HG02943 (cell line): ENCODE results near the gene NUDC.

ENCODE experiments used
- ATAC-seq: cut with Tn5 transposase; IDR thresholded peaks from one replicate; pipeline ENCODE4 v1.9.1; 2021; ENCODE audit warnings: mild to moderate bottlenecking, low read depth, moderate library complexity; ENCODE audit not compliant: unreplicated experiment

NUDC gene

DNA sequence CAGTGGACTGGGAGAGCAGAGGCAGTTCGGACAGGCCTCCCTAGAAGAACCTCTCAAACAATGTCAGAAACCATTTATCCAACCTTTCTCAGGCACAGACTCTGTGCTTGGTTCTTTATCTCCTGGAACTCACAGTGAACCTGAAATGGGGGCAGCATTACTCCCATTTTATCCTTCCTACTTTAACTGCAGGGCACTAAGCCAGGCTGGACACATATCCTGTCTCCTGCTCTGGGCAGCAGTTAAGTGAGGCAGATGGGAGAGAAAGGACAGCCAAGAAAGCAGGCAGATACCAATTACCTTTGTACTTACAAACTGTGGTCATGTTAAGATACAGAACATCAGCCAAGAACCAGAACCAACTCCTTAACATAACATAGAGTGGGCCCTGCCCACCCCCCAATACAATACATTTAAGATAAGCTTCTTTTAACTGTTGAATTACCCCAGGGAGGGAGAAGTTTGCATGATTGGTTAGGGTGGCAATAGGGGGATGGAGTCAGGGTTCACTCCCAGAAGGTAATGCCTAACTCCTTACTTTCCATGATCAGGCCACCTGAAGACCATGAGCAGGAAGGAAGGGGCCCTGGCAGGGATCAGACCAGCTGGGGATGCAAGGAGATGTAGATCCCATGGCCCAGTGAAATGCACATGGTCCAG is 27.9 kb downstream of the NUDC start:
- ATAC-seq = no peak

DNA sequence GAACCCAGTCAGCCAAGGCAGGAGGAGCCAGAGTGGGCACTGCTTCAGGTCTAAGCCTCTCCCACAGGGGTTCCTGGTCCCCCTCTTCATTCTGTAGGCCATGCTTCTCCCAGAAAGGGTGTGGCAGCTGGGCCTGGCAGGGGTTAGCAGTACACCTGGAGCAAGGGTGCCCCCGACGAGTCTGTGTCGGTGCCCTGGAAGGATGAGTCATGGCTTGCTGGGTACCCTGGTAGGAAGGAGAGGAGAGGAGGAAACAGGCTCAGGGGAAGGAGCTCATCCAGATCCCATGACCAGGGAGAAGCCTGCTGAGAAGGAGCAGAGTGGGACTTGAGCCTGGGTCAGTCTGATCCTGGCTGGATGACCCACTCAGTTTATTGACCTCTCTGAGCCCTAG is 28.4 kb downstream of the NUDC start:
- no peak for ATAC-seq

- ATAC-seq = no peak
Observed at GRCh38 chr1:26950602-26951001, 29.1 kb downstream of the NUDC start.

- no peak for ATAC-seq
Observed at GRCh38 chr1:26951216-26951615, 29.7 kb downstream of the NUDC start.

- ATAC-seq = no peak
Observed at GRCh38 chr1:26951821-26952497, 30.4 kb downstream of the NUDC start.

DNA sequence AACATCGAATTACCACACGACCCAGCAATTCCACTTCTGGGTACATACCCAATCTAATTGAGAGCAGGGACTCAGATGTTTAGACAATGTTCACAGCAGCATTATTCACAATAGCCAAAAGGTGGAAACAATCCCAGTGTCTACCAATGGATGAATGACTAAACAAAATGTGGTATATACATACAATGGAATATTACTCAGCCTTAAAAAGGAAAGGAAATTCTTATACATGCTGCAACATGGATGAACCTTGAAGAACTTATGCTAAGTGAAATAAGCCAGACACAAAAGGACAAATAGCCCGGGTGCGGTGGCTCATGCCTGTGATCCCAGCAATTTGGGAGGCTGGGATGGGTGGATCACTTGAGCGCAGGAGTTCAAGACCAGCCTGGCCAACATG is 31.8 kb downstream of the NUDC start:
- no peak for ATAC-seq

GRCh38 chr1:26956321-26956720 is 34.8 kb downstream of the NUDC start:
- ATAC-seq = no peak

DNA sequence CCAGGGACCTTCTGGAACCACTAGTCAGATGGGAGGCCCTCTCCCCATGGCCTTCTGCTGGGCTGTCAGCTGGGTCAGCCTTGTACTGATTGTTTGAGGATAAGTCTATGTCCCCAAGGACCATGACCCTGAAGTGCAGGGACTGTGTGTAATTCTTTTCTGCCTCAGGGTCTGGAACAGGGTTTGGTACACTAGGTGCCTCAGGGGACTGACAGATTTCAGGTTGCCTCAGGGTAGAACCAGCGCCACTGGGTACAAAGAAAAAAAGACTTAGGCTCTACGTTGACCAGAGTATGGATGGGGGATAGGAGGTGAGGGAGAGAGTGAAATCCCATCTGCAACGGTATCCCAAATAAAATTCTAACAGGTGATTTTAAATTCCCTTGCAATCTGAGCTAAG is 35.8 kb downstream of the NUDC start:
- ATAC-seq = no peak

GRCh38 chr1:26959270-26959669 is 37.7 kb downstream of the NUDC start:
- no peak for ATAC-seq

GRCh38 chr1:26959722-26960624 is 38.4 kb downstream of the NUDC start, which contains the start of gene KDF1:
KDF1 (minus strand) TSS chr1:26960468; CDS start chr1:26952380, 8,088 bp downstream.
- ATAC-seq = no peak

DNA sequence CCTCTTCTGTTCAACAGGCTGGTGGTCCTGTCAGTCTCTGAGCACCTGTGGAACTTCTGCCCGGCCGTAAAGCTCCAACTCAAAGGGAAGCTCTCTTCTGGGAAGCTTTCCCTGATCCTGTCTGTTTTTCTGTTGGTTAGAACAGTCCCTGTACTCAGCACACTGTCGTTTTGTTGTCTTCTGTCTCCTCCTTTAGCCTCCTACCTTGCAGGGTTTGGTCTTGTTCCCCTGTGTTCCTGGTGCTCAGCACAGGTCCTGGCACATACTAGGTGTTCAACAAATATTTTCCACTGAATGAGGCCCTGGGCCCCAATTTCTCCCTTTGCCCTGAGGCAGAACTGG is 39.1 kb downstream of the NUDC start:
- ATAC-seq = no peak

GRCh38 chr1:26961826-26962225 is 40.3 kb downstream of the NUDC start:
- no peak for ATAC-seq

DNA sequence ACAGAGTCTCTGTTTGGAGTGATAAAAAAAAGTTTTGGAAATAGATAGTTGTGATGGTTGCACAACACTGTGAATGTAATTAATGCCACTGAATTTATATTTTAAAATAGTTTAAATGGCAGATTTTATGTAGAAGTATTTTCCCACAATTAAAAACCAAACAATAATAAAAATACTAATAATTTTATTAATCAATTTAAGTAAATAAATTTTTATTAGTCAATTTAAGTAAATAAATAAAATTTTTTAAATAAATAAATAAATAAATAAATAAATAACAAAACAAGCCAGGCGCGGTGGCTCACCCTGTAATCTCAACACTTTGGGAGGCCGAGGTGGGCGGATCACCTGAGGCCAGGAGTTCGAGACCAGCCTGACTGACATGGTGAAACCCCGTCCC is 43.7 kb downstream of the NUDC start:
- ATAC-seq = no peak

DNA sequence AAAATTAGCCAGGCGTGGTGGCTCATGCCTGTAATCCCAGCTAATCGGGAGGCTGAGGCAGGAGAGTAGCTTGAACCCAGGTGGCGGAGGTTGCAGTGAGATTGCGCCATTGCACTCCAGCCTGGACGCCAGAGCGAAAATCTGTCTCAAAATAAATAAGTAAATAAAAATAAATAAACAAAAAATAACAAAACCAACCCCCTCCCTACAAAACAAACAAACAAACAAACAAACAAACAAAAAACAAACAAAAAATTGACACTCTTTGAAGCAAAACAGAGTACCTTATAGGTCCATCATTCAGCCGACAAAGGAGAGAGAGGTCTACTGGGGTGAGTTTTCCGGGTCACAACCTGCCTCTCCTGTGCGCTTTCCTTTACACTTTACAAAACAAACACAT is 44.1 kb downstream of the NUDC start:
- ATAC-seq = no peak

DNA sequence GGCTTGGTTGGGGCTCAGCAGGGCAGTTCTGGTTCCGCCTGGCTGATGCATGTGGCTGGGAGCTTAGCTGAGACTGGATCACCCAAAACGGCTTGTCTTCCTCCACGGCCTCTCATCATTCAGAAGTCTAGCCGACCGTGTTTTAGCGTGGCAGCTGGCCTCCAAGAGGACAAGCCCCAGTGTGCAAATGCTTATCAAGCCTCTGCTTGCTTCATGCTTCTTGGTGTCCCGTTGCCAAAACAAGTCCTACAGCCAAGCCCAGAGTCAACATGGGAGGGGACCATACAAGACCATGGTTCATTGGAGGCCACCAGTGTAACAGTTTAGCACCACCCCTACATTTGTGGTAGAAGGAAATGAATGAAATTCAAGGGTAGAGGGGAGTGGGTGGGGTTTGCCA is 49.3 kb downstream of the NUDC start:
- ATAC-seq = no peak

DNA sequence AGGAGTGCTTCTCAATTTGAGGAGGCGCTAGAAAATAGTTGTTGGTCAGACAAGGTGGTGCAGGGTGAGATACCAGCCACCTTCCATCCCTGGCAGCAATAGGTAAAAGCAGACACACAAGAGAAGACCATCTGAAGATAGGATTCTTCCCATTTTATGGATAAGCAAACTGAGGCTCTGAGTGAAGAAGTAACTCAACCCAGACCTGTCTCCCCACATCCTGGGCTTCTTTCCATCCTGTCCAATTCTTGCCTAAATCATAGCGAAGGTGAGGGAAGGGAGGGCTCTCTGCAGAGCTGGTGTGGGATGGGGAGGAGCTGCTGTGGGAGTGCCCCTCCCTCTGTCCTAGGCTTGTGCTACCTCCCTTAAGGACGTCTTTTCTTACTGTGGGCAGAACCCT is 50.0 kb downstream of the NUDC start:
- ATAC-seq = no peak

DNA sequence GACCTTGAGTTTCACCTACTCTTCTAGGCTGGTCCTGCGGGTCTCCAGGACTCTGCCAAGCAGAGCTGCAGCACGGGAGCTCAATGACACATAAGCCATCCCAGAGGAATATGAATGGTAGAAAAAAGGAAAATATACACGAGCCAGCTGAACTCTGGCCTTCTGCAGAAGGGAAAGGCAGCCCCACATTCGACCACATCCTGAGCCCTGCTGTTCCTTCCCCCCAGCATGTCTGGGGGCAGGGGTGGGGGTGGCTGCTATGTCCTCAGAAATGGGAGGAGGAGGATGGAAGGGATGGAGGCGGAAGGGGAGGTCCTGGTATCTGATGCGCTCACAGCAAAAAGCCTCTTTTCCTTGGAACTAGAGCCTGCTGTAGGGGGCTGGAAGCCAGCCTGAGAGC is 50.8 kb downstream of the NUDC start:
- no peak for ATAC-seq

DNA sequence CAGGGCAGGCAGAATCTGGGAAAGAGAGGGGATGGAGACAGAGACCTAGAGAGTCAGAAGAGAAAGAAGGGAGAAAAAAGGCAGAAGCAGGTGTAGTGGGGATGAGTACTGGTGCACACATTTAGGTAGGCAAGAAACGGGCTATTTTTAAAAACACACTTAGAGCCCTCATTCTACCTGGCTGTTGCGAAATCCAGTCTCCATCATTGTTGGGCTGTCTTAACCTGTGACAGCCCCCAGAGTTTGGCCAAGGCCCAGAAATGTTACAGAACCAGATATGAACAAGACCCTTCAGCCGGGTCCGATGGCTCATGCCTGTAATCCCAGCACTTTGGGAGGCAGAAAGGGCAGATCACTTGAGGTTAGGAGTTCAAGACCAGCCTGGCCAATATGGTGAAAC is 51.3 kb downstream of the NUDC start:
- no peak for ATAC-seq

DNA sequence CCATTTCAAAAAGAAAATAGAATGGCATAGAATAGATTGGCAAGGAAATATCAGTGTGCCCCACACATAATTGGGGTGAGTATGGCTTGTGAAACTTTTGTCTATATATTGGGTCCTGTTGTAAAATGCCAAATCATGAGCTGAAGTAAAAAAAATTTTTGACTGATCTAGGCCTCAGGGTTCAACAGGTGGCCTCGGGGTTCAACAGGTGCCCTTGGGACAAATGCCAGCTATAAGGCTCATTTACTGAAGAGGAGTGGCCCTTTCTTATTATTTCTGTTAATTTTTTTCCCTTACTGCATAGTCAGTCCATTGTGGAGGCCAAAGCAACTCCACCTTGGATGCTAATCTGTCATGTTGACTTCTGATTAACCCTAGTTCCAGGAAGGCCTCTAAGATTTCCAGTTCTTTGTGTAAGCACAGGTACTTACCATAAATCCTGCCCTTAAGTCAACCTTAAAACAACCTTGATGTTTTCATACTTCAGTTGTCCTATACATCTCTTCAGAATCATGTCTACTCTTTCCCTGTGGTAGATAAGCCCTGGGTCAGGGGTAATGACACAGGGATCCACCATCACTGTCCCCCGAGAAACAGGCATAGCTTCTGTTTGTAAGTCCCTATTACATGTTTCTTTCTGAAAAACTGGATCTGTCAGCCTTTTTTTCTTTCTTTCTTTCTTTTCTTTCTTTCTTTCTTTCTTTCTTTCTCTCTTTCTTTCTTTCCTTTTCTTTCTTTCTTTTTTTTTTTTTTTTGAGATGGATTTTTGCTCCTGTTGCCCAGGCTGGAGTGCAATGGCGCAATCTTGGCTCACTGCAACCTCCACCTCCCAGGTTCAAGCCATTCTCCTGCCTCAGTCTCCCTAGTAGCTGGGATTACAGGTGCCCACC is 55.3 kb downstream of the NUDC start:
- ATAC-seq = no peak

DNA sequence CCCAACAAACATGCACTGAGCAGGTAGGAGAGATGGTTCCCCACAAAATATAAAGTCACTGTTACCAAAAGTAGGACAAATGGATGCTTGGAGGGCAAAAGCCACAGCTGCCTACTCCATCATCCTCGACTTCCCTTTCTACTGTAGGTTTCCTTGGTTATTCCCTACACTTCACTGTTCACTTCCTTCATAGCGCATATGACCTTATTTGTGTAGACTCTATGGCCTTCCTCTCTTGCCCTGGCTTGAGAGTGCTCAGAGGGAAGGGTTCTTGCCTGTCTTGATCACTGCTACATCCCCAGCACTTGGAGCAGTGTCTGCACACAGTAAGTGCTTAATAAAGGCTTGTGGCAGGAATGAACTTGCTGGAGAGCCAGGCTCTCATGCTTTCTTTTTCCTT is 57.4 kb downstream of the NUDC start:
- ATAC-seq = no peak
